HG02981 (cell line): ENCODE results near the gene CCDC85A.

ENCODE experiments used
- ATAC-seq: cut with Tn5 transposase; IDR thresholded peaks from one replicate; pipeline ENCODE4 v1.9.1; 2021; ENCODE audit warnings: mild to moderate bottlenecking, moderate library complexity; ENCODE audit not compliant: unreplicated experiment

CCDC85A gene

DNA sequence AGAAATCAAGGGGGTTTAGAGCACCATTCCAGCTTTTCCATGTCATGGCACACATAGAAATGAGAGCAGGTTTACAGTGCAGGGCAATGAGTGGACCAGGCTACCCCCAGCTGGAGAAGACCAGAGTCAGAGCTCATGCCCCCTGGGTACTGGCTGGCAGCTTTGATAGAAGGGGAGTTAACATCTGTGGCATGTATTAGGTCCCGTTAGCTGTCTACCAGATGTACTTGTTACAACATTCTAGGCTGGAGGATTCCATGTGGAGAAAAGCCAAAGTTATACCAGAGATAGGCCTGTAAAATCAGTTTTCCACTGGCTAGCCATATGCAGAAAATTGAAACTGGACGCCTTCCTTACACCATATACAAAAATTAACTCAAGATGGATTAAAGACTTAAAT, 109.2 kb downstream of the CCDC85A start:
- no peak for ATAC-seq

DNA sequence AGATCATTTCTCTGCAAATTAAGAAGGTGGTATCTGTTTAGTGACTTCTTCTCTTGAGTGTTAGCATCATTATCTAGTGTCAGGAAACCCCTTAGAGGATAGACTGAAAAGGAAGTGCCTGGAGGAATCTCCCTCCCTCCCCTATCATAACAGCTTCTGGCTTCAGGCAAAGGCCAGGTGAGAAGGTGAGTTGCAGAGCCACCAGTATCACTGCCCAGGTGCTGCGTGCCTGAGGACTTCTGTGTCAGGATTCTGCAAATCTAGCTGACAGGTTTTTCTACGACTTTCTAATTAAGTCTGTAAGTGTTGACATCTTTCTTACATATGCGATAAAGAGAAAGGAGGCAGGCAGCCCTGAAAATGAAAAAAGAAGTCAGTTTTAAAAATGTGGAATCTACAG, 111.9 kb downstream of the CCDC85A start:
- ATAC-seq, result no peak

DNA sequence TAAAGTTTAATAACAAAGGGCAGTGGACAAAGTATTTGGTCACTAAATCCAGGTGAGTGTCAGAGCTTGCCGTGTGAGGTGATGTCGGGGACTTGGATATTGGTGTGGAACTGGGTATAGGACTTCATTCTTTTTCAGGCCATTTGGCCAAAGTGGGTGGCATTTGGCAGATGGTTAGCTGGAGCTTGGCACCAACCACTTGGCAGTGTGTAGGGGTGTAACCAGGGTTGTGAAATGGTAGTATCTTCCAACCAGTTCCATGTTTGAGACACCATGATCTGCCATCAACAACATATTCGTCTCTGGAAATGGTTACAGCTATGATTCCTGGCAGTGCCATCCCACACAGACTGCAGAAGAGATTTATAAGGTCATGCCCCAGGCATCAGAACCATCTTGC, 113.9 kb downstream of the CCDC85A start:
- no peak for ATAC-seq

DNA sequence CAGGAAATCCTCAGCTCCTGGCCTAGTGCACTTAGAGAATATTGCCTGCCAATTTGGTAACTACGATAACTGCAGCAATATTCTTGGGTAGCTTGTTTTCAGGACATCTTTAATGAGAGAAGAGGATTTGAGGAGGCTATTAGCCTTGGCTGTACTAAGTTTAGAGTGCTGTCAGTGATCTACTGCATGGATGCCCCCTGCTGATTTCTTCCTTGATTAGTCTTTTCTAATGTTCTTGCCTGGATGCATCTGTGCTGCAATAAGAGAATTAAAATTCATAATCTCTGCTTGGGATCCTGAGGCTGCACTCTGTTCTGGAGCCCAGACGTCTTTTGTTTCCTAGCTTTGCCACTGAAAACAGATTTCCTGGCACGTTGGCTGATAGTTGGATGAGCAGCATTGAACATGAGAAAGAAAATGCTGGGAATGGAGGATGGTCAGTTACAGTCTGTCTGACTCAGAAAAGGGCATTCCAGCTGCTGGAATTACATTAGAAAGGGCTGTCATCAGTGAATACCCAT, 115.4 kb downstream of the CCDC85A start:
- ATAC-seq, result no peak

DNA sequence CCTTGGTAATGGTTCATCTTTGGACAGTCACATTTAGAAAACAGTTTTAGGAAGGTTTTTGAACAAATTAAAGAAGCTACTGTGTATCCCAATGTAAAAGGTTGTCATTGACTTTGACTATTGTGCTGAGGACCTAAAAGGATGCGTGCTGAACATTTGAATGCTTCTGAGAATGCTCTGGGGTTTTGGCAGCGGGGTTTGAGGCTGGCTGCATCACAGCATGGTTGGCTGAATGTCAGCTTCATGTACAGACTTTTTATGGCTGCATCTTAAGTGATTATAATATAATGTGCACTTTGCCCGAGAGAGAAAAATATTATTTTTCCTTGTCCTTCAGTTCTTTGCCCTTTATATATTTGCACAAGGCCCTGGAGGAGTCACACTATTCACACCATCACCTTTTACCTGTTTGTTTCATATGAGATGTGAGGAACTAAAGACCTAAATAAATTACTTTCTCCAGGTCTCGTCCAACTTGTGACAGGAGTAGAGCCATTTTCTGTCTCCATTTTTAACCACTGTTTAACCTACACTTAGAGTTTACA, 125.9 kb downstream of the CCDC85A start:
- ATAC-seq, result no peak

DNA sequence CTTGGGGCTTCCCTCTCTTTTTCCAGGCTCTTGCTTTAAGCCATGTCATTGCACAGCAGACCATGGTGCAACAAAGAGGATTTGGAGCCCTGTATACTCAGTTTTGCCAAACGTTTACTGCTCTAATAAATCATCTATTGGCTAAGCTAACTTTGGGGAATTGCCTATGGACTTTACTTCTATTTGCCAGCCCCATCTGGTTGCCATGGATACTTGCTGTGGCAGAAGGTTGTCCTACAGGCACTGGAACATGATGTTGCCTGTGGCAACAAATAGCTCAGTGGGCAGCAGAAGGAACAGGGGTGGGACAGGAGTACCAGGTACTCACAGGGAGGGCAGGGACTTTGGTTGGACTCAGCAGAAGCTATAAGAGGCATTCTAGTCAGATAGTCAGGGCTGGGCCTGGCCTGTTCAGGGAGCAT, 129.7 kb downstream of the CCDC85A start:
- ATAC-seq, result no peak

DNA sequence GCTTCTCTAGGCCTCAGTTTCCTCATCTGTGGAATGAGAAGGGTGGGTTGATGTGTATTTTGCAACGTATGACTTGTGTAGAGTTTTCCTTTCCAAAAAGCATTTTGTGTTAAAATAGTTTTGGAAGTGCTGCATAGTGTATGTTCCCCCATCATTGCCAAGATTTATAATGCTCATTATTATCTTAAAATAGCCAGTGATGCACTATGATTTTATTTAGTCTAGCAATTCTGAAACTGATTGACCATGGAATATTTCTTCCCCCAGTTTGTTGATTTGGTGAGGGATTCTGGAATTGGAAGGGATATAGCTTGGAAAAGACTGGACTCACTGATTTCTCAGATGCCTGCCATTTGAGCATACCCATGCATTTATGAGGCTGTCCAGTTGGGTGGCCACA, 130.6 kb downstream of the CCDC85A start:
- no peak for ATAC-seq

DNA sequence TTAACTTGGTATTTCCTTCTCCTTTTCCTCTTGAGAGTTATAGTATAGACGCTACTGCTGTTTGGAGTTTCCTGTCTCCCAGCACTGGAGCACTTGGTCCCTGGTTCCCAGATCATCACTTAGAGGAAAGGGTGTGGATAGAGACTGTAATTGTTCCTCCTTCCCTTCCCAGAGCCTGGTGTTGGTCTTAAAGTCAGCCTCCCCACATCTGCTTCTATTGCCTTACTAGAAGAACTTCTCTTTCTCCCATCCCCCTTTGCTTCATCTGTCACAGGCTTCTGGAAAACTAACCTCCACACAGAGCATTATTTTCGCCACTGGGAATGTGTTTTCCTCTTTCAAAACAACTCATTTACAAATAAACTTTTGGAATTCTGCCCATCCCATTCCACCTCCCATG, 131.0 kb downstream of the CCDC85A start:
- ATAC-seq, result no peak

DNA sequence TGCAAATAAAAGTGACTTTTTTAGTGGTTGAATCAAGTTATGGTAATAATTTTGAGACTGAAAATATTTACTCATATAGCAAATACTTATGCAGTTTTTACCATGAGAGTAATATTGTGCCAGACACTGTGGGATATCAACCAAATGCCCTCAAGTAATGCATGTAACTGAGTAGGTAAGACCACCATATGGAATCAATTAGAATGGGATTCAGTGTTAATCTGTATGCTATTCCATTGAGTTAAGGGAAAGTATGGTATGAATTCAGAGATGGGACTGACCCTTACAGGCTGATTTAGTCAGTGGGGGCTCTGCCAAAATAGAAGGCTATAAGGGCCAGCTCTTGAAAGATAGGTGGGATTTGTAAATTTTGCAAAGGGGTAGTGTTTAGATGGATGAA, 131.6 kb downstream of the CCDC85A start:
- ATAC-seq, result no peak

DNA sequence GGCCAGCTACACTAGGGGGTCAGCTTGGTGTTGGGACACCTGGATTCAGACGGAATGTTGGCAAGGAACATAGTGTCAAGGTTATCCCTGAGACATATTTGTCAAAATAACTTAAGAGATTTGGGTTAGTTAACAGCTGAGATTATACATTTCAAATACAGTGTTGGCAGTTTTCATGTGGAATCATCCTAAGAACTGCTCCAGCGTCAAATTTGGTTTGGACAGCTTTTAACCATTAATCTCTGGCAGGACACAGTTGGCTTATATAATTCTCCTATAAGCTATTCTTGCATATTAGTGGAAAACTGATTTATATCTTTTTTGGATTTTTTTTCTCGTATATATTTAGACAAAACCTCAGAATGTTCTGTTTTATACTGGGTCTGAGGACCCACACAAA, 132.2 kb downstream of the CCDC85A start:
- no peak for ATAC-seq

DNA sequence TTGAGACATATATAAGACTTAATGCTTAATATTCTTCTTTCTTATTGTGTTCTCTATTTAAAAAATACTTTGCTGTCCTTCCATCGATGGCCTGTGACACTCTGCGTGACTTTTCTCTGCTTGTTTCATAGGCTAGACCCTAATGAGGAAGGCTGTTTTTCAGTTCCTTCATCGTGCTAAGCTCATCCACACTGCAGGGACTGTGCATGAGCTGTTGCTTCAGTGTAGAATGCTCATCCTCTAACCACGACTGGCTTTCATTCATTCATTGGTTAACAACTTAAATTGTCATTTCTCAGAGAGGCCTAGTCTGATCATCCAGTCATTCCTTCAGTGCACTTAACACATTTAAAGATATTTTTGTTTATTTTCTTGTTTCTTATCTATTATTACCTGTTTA, 134.4 kb downstream of the CCDC85A start:
- no peak for ATAC-seq

DNA sequence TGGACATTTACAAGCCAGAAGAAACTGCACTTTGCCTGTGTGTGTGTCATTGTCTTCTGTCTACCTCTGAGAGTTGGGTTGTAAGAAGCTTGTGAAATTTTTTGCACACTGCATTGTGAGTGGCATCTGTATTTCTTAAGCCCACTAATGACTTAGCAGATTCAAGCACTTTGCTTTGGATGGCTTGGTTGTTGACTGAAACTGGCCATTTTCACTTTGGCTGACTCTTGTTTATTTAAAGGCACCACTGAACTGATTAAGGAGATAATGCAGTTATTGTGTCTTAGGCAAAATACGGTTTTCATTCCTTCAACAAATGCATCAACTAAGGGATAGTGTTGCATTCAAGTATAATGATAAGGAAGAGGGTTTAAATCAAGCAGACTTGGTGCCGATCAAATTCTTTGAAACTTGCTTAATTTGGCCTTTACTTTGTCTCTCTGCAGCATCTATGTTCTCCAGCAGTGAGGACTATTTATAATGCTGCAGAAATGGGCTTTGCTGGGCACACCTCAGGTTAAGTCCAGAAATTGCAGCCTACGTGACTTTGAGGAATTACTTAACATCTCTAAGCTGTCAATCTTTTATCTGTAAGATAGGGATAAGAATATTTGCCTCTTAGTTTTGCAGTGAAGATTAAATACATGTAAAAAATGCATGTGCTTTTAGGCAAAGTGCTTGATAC, 142.0 kb downstream of the CCDC85A start:
- no peak for ATAC-seq

DNA sequence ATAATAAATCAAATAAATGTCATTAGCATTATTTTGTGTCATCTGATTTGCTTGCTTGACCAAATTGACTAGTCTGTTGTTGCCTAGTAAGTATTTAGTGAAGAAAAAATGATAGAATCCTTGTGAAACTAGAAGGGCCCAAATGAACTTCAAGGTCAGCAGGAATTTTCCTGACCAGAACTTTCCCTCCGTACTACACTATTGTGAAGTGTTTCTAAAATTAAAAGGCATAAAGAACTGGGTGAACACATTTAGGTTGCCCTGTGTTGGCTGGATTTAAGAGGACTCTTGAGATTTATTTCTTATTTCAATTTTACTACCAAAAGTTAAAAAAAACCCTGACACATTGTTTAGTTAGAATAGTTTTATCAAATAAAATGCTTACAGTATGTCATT, 142.6 kb downstream of the CCDC85A start:
- no peak for ATAC-seq

DNA sequence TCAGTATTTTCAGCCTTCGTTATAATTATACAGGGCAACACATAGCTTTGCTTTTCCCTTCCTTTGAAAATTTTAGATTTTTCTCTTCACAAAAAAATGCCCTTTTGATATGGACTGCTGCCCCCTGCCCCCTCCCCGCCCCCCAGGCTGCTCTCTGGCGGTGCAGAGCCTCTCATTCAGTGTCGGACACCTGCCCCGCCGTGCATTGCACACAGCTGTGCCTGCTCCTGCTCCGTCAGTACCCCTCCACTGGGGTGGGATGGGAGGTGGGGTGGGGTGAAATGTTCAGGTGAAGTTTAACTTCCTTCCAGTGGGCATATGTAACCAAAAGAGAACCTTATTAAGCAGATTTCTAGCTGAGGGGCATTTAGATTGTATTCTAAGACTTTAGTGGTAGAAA, 148.0 kb downstream of the CCDC85A start:
- no peak for ATAC-seq

DNA sequence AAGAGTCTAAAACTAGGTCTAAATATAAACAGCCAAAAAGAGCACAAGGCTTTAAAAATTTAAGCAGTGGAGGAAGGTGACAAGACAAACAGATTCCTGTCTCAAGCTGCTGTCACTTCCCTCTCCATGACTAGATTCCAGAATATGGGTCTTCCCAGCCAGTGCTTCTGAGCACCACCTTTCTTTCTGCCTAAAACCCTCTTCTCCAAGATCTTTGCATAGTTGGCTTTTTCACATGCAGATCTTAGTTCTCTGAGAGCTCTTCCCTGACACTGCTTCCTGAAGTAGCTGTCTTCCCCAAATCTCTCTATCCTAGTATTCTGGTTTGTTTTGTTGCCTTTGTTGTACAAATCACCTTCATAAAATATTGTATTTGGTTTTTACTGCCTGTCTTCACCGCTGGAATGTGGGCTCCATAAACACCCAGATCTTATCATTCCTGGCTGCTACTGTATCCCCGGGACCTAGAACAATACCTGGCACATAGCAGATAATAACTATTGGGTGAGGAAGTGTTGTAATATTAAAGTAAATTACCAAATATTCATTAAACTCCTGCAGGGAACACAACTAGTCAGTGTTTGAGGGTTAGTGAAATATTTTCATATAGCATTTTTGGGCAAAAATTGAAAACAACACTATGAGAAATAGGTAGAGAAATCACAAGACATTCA, 150.2 kb downstream of the CCDC85A start:
- no peak for ATAC-seq

DNA sequence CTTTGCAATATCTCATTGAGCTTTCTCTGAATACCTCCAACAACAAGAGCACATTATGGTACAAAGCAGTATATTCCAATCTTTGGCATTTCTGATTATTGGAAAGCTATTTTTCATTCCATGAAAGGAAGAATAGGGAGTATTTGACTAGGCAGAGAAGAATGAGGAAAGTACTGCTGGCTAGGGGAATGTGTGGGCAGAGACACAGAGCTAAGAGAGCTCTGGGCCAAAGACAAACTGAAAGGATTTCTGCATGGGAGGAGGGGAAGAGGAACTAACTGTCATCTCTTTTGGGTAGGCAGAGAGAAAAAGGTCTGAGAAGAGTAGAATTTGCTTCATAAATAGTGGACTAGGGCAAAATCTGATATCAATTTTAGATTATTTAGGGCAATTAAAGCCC, 150.8 kb downstream of the CCDC85A start:
- ATAC-seq, result no peak

DNA sequence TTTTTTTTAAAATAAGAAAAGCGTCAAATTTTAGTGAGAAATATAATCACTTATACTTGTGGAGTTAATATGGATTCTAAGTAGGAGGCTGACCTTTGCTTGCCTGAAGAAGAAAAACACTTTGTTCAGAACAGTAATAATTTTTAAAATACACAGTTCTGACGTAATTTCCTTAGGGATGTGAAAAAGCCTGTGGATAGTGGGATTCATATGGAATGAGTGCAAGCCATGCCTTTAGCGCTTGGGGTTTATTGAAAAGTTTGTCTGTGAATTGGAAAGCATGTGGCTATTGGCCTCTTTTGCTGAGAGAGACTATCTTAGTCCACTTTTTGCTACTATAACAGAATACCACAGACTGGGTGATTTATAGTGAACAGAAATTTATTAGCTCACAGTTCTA, 151.3 kb downstream of the CCDC85A start:
- no peak for ATAC-seq

DNA sequence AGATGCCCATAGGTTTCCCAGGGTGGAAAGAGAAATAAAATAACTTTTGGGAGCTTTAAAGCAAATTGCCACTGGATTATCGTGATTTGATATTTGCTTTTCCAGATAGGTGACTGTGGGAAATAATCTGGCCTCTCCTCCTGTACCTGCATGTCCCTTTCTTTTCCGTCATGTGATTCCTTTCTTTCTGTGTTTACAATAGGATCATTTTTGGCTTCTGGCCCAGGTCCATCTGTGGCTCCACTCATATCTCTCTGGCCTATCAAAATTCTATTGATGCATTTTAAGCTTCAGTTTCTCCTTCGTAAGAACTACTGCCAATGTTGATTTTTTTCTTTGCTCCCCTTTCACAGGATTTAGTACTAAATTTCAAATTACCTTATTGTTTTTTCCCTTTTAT, 153.6 kb downstream of the CCDC85A start:
- ATAC-seq, result no peak

DNA sequence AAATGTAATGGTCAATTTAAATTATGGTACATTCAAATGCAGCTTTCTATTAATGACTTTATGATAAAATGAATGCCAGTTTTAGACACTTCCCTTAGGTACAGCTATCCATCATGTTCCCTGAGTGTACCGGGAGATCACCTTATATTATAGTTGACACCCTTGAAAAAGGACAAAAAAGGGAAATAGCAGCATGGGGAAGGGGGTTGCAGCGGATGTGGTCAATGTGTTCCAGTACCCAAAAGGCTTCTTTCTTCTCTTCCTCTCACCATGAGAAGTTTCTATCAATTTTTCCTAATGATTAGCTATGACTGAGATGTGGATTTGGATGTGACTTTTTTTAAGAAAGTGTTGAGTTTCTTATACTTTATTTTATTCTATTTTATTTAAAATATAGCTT, 154.4 kb downstream of the CCDC85A start:
- no peak for ATAC-seq

DNA sequence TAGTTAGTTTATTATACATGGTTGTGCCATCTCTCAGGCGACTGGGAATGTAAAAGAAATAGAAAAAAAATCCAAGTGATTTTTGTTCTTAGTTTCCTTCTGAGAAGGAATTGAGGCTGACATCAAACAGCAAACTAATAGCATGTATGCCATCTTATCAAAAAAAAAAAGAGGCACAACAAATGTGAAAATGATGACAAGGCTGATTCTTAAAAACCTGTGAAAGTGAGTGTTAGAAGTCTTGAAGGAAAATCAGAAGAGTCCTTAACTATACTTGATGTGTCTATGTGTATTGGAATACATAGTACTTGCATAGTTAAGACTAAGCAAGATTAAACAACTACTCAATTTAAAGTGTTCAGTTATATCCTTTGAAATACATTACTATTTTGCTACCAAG, 161.0 kb downstream of the CCDC85A start:
- ATAC-seq, result no peak

DNA sequence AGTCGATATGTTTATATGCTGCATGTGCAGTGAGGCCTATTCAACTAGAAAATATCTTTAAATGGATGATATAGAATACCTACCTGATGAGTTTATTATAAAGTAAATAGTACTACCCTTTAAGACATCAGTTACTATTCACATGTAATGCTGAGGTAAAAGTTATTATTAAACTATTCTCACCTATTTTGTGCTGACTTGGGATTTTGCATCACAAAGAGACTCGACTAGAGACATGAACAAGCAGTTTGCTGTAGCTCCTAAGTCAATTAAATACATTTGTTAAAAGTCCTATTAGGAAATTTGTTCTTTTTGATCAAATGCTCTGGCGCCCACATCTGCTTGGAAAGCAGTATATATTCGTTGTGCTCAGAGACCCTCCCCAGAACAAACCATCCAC, 164.1 kb downstream of the CCDC85A start:
- no peak for ATAC-seq
